K562 (cell line): ENCODE data around the gene HPS4. TPM values are rescaled to one million over a fixed set of nuclear protein-coding genes. Genes with fewer than 3 reads are reported as not detected.

Source experiments
- C11orf30 ChIP-seq: fragments of 450-650 bp; IDR thresholded peaks from 2 replicates; pipeline ENCODE4 v1.6.1; 2016; ENCODE audit warnings: low read depth, mild to moderate bottlenecking
- CXXC5 ChIP-seq: fragments of 250-450 bp; sonication (Bioruptor Pico); IDR thresholded peaks from 2 replicates; pipeline ENCODE4 v1.8.0; 2022; ENCODE audit warnings: inconsistent platforms, mild to moderate bottlenecking, moderate library complexity
- FOXA3 ChIP-seq, 2 experiments: fragments of 450-650 bp in 1 of 2; sonication (generic) in 1 of 2; formaldehyde crosslinking; IDR thresholded peaks in 1 of 2; conservative IDR thresholded peaks in 1 of 2; 2 replicates each; pipeline versions ENCODE4 v1.4.0 to v1.8.0; 2020 to 2022; ENCODE audit warnings: mild to moderate bottlenecking in 2 of 2, missing genetic modification reagents in 1 of 2
- FOXP4 ChIP-seq: sonication (generic); formaldehyde crosslinking; IDR thresholded peaks from 2 replicates; pipeline ENCODE4 v1.8.0; 2022; ENCODE audit warnings: mild to moderate bottlenecking, missing genetic modification reagents, borderline replicate concordance
- HNRNPLL ChIP-seq: fragments of 200-400 bp; formaldehyde crosslinking; IDR thresholded peaks from 2 replicates; pipeline ENCODE4 v1.6.1; 2017; ENCODE audit warnings: low read length, low read depth, mild to moderate bottlenecking; ENCODE audit not compliant: poor library complexity, severe bottlenecking
- KLF1 ChIP-seq: fragments of 450-650 bp; IDR thresholded peaks from 2 replicates; pipeline ENCODE4 v1.6.1; 2016; ENCODE audit warnings: missing genetic modification characterization, missing compliant biosample characterization
- L3MBTL2 ChIP-seq: fragments of 450-650 bp; IDR thresholded peaks from 2 replicates; pipeline ENCODE4 v1.6.1; 2016; ENCODE audit warnings: mild to moderate bottlenecking, moderate library complexity
- NCOA4 ChIP-seq: fragments of 450-650 bp; IDR thresholded peaks from 2 replicates; pipeline ENCODE4 v1.6.1; 2018; ENCODE audit warnings: mild to moderate bottlenecking; ENCODE audit not compliant: partially characterized antibody
- NFIC ChIP-seq: fragments of 450-650 bp; IDR thresholded peaks from 2 replicates; pipeline ENCODE4 v1.6.1; 2017; ENCODE audit warnings: mild to moderate bottlenecking, inconsistent platforms
- NRF1 ChIP-seq, 2 experiments: fragments of 450-650 bp; IDR thresholded peaks in 1 of 2; conservative IDR thresholded peaks in 1 of 2; 2 replicates each; pipeline ENCODE4 v1.6.1; 2014; ENCODE audit warnings: mild to moderate bottlenecking in 2 of 2
- SIN3A ChIP-seq, 2 experiments: fragments of 150-350 bp in 1 of 2; IDR thresholded peaks; 2 replicates each; pipeline ENCODE4 v1.6.1; 2011 to 2016; ENCODE audit warnings: borderline replicate concordance in 2 of 2, low read depth in 2 of 2, low read length in 2 of 2, mild to moderate bottlenecking in 2 of 2, moderate library complexity in 2 of 2; ENCODE audit not compliant: control insufficient read depth in 1 of 2
- SREBF1 ChIP-seq: fragments of 150-350 bp; IDR thresholded peaks from 2 replicates; pipeline ENCODE4 v1.6.1; 2014; ENCODE audit warnings: antibody characterized with exemption, low read depth, low read length, borderline replicate concordance
- TAF1 ChIP-seq: IDR thresholded peaks from 2 replicates; pipeline ENCODE4 v1.6.1; 2011; ENCODE audit warnings: mild to moderate bottlenecking, low read length, moderate library complexity; ENCODE audit not compliant: insufficient read depth, control insufficient read depth, severe bottlenecking; ENCODE audit errors: extremely low read depth
- USF1 ChIP-seq: sonication (generic); formaldehyde crosslinking; IDR thresholded peaks from 2 replicates; pipeline ENCODE4 v1.9.0; 2022; ENCODE audit warnings: mild to moderate bottlenecking, missing genetic modification reagents
- ZHX1 ChIP-seq: fragments of 150-350 bp; conservative IDR thresholded peaks from 2 replicates; pipeline ENCODE4 v1.6.1; 2014; ENCODE audit warnings: low read length
- ZNF696 ChIP-seq: fragments of 250-450 bp; sonication (Bioruptor Pico); conservative IDR thresholded peaks from 2 replicates; pipeline ENCODE4 v1.4.0; 2020; ENCODE audit warnings: mild to moderate bottlenecking, moderate library complexity
- ZNF740 ChIP-seq, 3 experiments: fragments of 200-800 bp in 1 of 3; sonication (Bioruptor generic) in 1 of 3; sonication (generic) in 1 of 3; formaldehyde crosslinking in 1 of 3; IDR thresholded peaks; 2 replicates each; pipeline versions ENCODE4 v1.6.1 to v1.8.0; 2016 to 2022; ENCODE audit warnings: mild to moderate bottlenecking in 2 of 3, missing compliant biosample characterization in 2 of 3, missing genetic modification characterization in 2 of 3, missing genetic modification reagents in 1 of 3
- polyA plus RNA-seq, 8 experiments: library from polyadenylated mRNA; depleted of rRNA in 4 of 8; stranded (reverse) in 5 of 8; unstranded in 3 of 8; fragments of >200 nt; fragmentation: Nextera tagmentation in 2 of 8; fragmentation: Illumina TruSeq in 1 of 8; extraction: Ambion mirVana in 2 of 8; extraction: Trizol in 1 of 8; gene quantifications; 2 replicates each; pipeline versions ENCODE4 v1.2.1 to v1.2.3, GENCODE V29; 2011 to 2014; ENCODE audit warnings: inconsistent platforms in 1 of 8, missing spikeins in 1 of 8
- total RNA-seq, 7 experiments: library from RNA; depleted of rRNA in 6 of 7; stranded (reverse); fragments of >200 nt in 6 of 7; fragmentation: Illumina TruSeq in 2 of 7; extraction: Trizol in 2 of 7; gene quantifications; 2 replicates each; pipeline versions ENCODE4 v1.2.1 to v1.2.3, GENCODE V29; 2011 to 2021; ENCODE audit warnings: low replicate concordance in 1 of 7

HPS4 gene
- total and polyA plus RNA-seq, 9 of the 15 experiments (the other 6 are each of a cell fraction or from before 2014, with no cell fraction given): 12.8 to 29.2 (median 25.3) TPM

- TF ChIP-seq NCOA4 (peak; percentile 79), HNRNPLL (peak; percentile 47), SREBF1 (no peak), TAF1 (peak; percentile 82), KLF1 (tag) (no peak), ZNF740 (CRISPR knock-in tag; IDR thresholded peaks at IDR 0.05) (peak; percentile 84), ZNF740 (tag; IDR thresholded peaks at IDR 0.05) (no peak), ZHX1 (0 out of 2 replicates have a peak, but pooled peaks have one; percentile 40), CXXC5 (CRISPR knock-in tag) (peak; percentile 86), NFIC (peak; percentile 54; the same call in 1 of the 2 replicates), C11orf30 (peak; percentile 90), FOXP4 (CRISPR knock-in tag) (peak; percentile 35; the same call in 1 of the 2 replicates), SIN3A (IDR thresholded peaks at IDR 0.05; ENCODE audit: borderline replicate concordance in 2 of 2, control insufficient read depth in 1 of 2, low read depth in 2 of 2, low read length in 2 of 2) (peak; percentile 85 to 90; a peak in 3 of 4 replicates), FOXA3 (CRISPR knock-in tag; conservative IDR thresholded peaks at IDR 0.05 in 1 of 2, IDR thresholded peaks at IDR 0.05 in 1 of 2) (peak in 1 of 2 experiments; percentile 13; a peak in 1 of 4 replicates), USF1 (CRISPR knock-in tag) (peak; percentile 88), NRF1 (conservative IDR thresholded peaks at IDR 0.05 in 1 of 2, IDR thresholded peaks at IDR 0.05 in 1 of 2) (peak; percentile 83 to 85), ZNF696 (no peak), L3MBTL2 (peak; percentile 56; the same call in 1 of the 2 replicates)
These were observed at the start of gene HPS4, which contains the start of gene SRRD (continued) for GRCh38 chr22:26483439-26484359.
